Pulmonary artery endothelial cell (primary cell): Measurements from ENCODE around the gene NOP56. TPM values are rescaled to one million over a fixed set of nuclear protein-coding genes. Genes with fewer than 3 reads are reported as not detected.
"Not testable (repeated sequence)": the region's sequence is repeated elsewhere in the genome, so short reads cannot be mapped to it uniquely, and the experiment has no call there.

Experiments used
- DNase-seq: peaks from one replicate; pipeline ENCODE4 v3.0.0-alpha.2; 2011; ENCODE audit warnings: low read depth, low spot score
- total RNA-seq: library from RNA; depleted of rRNA; stranded (reverse); fragments of >200 nt; gene quantifications from 2 replicates; pipeline ENCODE4 v1.2.3, GENCODE V29; 2014

NOP56 gene
- total RNA-seq, 1 donor from 2014 or later = 241 TPM

DNA sequence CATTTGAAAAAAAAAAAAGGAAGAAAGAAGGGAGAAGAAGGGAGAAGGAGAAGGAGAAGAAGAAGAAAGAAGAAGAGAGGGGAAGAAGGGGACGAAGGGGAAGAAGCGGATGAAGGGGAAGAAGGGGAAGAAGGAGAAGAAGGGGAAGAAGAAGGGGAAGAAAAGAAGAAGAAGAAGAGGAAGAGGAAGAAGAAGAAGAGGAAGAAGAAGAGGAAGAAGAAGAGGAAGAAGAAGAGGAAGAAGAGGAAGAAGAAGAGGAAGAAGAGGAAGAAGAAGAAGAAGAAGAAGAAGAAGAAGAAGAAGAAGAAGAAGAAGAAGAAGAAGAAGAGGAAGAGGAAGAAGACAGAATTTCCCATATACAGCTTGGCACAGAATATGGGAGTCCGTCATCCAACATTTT, 29.6 kb downstream of the NOP56 start:
- DNase-seq = not testable (repeated sequence)

DNA sequence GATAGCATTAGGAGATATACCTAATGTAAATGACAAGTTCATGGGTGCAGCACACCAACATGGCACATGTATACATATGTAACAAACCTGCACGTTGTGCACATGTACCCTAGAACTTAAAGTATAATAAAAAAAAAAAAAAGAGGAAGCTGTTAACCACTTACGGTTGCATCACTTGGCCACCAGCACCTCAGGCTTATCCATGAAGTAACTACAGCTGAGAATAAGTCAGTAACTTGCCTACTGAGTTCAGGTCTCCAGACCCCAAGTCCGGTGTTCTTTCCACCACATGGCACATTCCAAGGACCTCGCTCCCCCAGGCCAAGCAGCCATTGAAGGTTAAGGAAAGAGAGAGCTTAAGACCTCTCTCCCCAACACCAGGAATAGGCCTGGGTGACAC, 32.4 kb downstream of the NOP56 start:
- not testable (repeated sequence) for DNase-seq

DNA sequence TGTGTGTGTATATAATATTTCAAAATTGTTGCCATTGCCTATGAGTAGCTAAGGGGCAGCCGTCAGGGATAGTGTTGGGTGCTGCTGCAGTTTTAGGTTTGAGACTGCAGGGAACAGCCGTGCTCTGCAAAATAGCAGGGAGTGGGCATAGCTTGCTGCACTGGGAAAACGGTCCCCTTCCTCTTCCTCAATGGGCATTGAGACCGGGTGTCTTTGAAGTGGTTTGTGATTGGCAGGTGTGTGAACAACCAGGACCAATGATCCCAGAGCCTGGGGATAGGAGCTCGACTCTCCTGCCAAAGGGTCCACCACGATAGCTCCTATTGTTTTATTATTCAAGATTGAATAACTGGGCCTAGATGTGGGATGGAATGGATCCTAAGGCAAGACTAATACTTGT, 35.1 kb downstream of the NOP56 start:
- no peak for DNase-seq

DNA sequence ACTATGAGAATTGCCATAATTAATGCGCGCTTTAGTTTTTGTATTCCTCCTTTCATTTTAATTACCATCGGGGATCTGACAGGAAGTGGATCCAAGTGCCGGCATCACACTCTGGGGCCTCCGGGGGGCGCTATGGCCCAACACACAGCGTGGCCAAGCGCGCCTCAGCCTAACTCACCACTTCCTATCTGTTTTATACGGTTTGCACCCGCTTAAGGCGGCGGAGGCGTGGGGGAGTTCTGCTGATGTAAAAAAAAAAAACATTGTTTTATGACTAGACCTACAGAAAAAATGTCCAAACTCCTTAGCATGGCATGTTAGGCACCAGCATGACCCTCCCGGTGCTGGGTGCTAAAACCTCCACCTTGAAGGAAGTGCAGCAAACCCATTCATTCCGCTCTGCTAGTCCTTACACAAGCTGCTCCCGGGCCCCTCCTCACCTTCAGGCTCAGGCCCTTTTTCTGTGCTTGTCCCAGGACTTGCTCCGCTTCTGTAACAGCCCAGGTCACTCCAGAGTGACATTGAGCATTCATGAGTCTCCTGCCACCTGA, 35.7 kb downstream of the NOP56 start:
- DNase-seq = no peak

DNA sequence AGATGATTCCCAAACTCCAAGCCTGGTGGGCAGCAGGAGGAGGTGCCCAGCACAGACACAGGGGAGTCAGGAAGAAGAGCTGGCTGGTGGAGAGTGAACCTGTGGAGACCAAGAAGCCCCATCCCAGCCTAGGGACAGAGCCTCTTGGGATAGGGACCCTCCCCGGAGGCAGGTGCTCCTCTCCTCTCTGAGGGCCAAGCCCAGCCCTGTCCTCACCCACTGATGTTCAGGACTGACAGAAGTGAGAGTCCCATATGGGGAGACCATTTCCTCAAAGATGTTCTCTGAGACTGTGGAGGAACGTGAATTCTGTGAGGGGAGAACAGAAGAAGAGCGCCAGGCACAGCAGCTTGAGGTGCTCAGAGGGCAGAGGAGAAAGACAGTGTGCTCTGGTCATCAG, 37.8 kb downstream of the NOP56 start:
- DNase-seq = no peak

DNA sequence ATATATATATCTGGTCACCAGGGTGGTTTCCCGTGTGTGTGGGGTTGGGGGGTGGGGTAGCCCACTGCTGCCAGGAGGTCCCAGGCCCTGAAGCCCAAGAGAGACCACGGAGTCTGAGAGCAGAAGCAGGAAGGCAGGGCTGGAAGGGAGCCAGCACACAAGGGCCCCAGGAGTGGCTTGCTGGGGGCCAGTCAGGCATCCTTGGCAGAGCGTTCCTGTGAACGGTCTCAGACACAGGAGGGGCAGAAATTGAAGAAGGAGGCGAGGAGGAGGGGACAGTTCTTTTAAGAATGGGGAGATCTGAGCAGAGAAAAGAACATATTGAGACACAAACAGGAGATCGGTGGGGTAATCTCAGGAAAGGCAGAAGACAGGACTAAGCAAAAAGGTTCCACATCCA, 38.3 kb downstream of the NOP56 start:
- no peak for DNase-seq

DNA sequence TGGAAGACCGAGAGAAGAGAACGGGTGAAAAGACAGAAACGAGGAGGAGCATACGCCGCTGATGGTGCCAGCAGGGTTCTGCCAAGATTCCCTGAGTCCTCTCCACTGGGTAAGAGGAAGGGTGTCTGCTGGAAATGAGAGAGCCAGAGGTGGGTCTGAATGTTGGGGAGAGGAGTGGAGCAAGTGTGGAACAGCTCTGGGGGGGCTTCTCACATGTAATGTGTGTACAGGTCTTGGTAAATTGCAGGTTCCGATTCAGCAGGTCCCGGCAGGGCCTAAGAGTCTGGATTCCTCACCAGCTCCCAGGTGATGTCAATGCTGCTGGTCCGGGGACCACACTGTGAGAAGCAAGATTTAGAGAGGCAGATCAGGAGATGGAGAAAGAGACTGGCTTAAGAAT, 38.7 kb downstream of the NOP56 start:
- DNase-seq = no peak

DNA sequence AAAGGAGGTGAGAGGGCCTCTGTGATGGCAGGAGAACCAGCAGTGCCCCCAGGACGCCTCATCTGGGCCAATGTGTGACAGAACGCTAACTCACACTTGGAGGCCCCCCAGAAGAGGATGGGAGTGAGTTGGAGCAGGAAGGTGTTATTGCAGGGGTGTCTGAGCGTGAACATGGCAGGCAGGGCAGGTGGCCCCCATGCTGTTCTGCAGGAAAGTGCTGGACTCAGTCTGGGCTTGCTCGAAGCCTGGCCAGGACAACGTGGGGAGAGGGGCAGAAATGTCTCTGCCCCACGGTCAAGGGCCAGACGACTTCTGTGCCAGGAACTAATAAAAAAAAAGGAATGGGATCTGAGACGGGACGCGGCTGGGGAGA, 39.2 kb downstream of the NOP56 start:
- no peak for DNase-seq

DNA sequence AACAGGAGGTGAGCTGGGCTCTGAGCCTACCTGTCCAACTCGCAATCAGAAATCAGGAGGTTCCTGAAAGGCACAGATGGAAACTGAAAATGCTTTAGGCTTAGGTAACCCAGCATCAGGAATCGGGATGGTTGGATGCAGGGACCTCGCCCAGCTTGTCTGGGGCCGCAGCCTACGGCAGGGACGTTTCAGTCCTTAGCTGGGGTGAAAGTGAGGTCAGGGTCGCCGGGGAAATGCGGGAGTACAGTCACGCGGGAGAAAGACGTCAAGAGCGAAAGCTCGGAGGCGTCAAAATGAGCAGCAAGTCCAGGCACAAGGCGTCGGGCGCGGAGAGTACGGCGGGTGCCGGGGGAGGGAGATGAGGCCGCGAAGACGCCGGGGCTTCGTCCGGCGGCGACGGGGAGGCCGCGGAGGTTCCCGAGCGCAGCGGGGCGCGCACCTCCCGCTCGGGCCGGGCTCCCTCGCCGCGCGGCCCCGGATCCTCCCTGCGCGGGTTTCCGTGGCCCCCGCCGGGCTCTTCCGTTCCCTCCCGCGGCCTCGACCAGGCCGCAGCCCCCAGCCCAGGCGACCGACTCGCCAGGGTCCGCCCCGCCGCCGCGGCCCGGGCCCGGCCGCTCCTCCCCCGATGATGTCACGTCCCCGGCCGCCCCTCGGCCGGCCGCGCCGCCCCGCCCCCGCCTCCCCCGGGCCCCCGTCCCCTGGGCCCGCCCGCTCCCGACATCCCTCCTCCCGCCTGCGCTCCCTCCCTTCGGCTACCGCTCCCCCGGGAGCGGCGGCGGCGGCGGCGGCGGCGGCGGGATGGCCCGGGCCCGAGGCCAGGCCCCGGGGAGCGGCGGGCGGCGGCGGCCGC, 39.8 kb downstream of the NOP56 start, which contains the start of gene EBF4:
EBF4 (plus strand) TSS at position 745 of the 850 bp plus-strand sequence. CDS start 866 bp downstream, outside the sequence.
- DNase-seq = no peak

DNA sequence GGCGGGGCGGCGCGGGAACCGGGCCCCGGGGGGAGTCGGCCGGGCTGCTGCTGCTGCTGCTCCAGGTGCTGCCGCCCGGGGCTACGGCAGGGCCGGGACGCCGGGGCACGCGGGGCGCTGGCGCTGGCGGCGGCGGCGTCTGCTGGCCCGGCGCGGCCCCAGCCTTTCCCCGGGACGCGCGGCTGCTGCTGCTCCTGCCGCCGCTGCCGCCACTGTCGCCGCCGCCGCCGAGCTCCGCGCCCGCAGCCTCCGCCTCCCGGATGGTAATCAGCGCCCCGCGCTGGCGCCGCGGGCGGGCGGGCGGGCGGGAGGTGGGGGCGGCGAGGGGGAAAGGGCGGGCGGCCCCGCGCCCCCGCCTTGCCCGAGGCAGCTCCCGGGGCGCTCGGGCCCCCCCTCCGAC, 40.5 kb downstream of the NOP56 start:
- DNase-seq = no peak

DNA sequence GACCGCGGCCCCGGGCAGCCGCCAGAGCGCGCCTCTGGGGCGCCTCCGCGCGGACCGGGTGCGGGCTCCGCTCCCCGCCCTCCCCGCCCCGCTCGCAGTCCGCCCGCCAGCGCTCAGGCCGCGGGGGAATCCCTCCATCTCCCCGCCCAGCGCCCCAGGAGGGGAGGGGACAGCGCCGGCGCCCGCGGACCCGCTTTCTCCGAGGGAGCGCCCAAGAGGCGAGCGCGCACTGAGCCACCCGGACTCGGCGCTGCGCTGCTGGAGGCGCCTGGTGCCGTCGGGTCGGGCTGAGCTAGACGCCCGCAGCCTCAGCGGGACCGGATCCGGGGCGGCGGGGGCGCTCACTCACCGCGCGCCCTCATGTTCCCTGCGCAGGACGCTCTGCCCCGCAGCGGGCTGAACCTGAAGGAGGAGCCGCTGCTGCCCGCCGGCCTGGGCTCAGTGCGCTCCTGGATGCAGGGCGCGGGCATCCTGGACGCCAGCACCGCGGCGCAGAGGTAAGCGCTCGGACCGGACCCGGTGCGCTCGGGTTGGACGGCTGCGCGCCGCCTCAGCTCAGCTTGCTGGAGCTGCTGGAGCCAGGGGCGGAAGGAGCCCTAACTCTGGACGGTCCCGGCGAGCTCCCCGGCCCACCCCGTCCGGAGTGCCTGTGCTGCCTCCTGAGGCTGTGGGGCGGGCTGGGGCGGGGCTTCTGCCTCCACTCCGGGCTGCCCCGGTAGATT, 41.0 kb downstream of the NOP56 start:
- no peak for DNase-seq

DNA sequence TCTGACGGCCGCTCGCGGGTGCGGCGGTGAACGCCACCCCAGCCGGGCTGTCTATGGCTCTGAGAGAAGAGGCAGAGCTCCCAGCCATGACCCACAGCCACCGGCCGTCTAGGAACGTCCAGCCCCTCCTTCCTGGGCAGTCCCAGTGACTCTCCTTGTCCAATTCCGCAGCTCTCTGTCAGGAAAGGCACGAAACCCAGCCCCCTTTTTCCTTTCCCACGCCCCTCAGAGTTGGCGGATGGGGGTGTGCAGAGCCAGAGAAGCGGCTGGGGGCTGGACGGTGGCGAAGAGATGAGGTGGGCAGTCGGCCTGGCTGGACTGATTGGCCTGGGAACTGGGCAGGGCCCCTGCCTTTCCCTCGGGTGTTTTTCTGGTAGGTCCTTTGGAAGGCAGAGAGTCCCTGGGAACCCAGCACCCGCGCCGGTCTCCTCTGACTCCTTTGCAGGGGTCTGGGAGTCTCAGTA, 41.6 kb downstream of the NOP56 start:
- DNase-seq = no peak

DNA sequence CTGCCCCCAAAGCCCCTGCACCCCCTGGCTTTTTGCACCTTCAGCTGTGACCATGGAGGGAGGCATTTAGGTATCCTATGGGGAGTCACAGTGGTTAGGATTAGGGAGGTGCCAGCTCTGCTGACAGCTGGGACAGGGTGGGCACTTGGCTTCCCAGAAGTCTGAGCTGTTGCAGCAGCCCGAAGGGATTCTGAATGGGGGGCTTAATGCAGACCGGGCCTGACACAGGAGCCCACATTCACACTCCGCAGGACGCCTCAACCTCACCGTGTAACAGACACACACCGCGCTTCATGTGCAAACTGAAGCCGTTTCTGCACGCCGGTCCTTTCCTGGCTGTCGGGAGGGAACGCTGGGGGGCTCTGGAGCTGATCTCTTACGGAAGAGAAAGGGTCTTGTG, 42.1 kb downstream of the NOP56 start:
- DNase-seq = no peak

DNA sequence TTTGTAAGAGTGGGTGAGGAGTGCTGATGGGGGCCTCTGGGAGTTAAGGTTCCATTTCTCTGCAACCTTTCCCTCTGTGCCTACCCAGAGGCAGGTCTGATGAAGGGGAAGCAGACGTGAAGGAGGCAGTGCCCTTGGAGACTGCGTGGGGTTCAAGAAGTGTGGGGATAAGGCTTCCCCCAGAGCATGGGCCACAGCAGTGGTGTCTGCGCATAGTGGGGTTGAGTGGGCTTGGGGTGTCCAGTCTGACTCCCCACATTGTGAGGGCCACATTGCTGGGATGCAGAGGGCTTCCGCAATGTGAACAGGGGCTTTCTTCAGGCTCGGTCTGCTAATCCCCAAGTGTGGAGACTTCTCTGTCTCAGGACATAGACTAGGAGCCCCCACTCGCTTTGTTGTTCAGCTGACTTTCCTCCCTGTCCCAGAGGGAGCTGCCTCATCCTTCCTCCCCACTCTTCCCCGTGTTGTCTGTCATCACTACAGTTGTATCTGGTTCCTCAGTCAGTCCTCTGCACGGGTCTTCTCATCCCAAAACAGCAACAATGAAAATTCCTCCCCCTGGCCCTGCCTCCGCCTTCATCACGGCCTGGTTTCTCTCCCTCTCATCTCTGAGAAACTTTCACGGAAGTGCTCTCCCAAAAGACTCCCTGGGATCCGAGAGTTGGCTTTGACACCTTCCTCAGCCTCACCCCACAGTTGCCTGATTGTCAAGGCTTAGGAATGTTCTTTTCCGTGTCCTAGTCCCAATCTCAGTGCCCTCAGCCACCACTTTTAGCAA, 43.0 kb downstream of the NOP56 start:
- no peak for DNase-seq

DNA sequence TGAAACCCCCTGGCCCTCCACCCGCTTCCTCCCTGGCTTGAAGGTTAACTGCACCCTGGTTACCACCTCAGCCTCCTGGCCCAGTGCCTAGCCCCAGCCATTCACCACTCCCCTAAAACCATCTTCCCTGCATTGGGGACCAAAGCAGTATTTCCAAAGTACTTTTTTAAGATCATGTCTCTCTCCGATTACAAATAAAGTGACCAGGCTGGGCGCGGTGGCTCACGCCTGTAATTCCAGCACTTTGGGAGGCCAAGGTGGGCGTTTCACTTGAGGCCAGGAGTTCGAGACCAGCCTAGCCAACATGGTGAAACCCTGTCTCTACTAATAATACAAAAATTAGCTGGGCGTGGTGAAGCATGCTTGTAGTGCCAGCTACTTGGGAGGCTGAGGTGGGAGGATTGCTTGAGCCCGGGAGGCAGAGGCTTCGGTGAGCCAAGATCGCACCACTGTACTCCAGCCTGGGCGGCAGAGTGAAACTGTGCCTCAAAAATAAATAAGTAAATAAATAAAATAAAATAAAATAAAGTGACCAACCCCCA, 43.6 kb downstream of the NOP56 start:
- DNase-seq = not testable (repeated sequence)

DNA sequence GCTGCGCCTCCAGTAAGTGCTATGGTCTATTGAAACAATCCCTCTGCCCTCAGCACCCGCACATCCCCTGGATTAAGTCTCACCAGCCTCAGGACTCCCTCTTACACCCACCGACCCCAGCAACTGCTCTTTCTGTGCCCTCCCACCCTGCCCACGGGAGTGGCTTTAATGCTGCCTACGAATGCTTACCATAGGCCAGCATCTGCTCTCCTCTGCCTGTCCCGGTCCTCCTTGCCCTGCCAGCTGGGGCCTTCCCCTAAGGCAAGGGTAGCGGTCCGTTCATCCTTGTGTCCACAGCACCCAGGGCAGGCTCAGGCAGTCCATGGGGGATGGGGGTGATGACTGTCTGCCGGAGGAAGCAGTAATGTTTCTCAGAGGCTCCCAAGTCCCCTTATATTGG, 44.2 kb downstream of the NOP56 start:
- DNase-seq = no peak

DNA sequence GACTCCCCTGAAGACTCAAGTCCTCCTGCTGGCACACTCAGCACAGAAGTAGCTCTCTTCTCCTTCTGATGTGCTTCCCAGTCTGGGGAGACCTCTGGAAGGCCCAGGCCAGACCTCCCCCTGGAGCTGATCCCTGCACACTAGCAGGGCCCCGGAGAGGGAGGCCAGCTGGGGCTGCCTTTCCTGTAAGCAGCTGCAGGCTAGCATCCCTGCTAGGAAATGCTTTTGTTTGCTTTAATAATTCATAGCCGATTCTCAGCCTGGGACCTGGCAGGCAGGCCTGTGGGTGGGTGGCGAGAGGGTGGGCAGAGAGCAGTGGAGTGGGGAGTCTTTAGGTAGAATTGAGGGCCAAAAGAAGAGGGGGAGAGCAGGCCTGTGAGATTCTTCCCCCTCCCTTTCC, 45.3 kb downstream of the NOP56 start:
- no peak for DNase-seq

DNA sequence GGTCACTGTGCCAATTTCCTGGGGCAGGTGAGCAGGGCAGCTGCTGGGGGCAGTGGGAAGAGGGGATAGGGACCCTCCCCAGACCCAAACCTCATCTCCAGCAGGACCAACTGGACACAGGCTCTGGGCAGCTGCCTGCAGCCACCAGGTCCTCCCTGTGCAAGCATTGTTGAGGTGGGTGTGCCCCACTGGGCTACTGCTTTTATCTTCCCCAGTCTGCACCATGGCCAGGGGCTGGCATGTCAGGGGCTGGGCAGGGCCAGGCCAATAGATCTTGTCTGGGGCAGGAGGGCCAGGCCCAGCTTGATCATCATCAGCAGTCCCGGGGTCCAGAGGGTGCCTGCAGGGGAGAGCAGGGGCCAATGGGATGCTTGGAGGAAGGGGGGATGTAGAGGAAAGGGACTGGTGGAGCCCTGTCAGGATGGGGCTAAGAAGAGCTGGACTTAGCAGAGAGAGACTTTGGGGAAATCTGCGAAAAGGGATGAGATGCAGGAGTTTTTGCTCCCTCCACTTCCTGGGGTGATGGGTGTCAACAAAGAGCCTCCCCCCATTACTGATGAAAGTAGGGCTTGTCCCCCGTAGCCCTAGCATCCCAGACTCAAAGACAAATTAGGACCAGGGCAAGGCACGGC, 45.9 kb downstream of the NOP56 start:
- DNase-seq = no peak

DNA sequence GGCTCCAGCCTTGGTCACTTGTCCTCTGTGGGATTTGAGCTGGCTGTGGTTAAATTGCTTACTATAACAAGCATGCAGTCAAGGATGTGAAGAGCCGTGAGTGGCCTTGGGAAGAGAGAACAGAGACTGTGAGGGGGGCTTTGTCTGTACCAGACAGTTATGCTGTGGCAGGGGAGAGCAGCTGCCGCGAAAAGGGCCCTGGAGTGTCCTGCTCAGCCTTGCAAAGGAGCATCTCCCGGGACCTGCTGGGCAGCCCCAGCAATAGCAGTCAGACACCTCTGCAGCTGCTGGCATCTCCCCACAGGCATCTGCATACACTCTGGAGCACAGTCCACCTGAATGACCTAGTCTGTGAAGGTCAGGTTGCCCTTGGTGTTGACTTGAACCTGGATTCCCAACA, 46.5 kb downstream of the NOP56 start:
- DNase-seq = no peak

DNA sequence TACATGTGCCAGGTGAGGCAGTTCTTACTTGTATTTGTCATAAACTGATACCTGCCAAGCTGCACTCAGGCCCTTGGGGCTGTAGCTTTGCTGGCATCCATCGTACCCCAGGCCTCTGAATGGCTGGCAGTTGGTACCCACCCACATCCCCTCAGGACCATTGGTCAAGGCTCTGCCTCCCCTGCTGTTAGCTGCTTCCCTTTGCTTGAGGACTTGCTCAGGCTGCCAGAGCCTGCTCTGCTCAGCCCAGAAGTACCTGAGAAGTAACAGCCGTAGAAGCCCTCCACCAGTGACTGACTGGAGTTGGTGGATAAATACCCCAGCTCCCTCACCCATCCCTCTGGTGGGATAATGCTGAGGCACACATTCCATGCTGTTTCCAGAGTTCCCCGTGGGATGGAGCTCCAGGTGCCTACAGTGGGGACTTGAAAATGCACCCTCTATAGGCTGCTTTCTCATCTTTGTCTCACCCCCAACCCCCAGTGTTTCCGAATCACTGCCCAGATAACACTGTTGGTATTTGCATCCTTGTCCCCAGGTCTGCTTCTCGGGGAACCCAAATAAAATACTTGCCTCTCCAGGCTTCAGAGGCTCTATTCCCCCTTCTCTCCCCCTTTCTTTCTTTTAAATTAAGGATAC, 47.5 kb downstream of the NOP56 start:
- no peak for DNase-seq
